Lower leg skin (tissue), 3 donors: ENCODE data around the gene YTHDC2.

Experiments used
- CTCF ChIP-seq, 3 donors: fragments of 450-650 bp; IDR thresholded peaks; one replicate each; pipeline ENCODE4 v1.5.1; 2016; ENCODE audit warnings: antibody characterized with exemption in 3 of 3, mild to moderate bottlenecking in 3 of 3, moderate library complexity in 2 of 3
- POLR2A ChIP-seq, 2 donors: fragments of 450-650 bp; IDR thresholded peaks; one replicate each; pipeline ENCODE4 v1.6.1; 2016 to 2017; ENCODE audit warnings: antibody characterized with exemption in 2 of 2, mild to moderate bottlenecking in 1 of 2, moderate library complexity in 1 of 2

GRCh38 chr5:113574417-113574816, 60.9 kb downstream of the YTHDC2 start:
- TF ChIP-seq CTCF (IDR thresholded peaks at IDR 0.05), result no peak
- no peak for TF ChIP-seq POLR2A (IDR thresholded peaks at IDR 0.05)
